ENCODE data around the gene CRBN. TPM values are rescaled to one million over a fixed set of nuclear protein-coding genes. Genes with fewer than 3 reads are reported as not detected.

The CRBN gene
- total RNA-seq, 1 experiment from 2014 or later: 31.2 TPM

- DNase-seq (no peak), ATAC-seq (no peak)
- H3K4me1 ChIP-seq (ENCODE audit: insufficient read depth, low read length): peaks cover 19% of the 10 kb centered on the region
- no peak overlapping the region for H3K27ac ChIP-seq (ENCODE audit: low read length)
- H3K9me3 ChIP-seq (ENCODE audit: low read length): no peaks in the 10 kb centered on the region
- no peaks in the 10 kb centered on the region for H3F3A ChIP-seq (ENCODE audit: low read length, unreplicated experiment)
- H3K9ac ChIP-seq (ENCODE audit: low read length): peak overlapping the region; percentile 89
- ChIA-PET POLR2A (ENCODE audit: unreplicated experiment) (interaction anchor here (0.5 kb wide), 1 partner anchor 1461 kb away, joined by 3 read pairs; no protein-coding TSS in a partner anchor), CTCF (no interaction called here)
- intact Hi-C loops (cut with micrococcal nuclease): loop anchor here (2.0 to 5.0 kb wide), 2 partner anchors 36 to 52 kb away; partner anchors contain the start of gene TRNT1
- H3K4me2 ChIP-seq (ENCODE audit: low read length): peak overlapping the region; percentile 91
- H3K9me2 ChIP-seq (replicated peaks; ENCODE audit: low read length): no peaks in the 10 kb centered on the region
- H2AFZ ChIP-seq (ENCODE audit: low read length): peak overlapping the region; percentile 100
- H3K4me3 ChIP-seq (ENCODE audit: low read length): peak overlapping the region; percentile 99
- TSS peak; percentile 55 for BruUV-seq (replicated peaks)
- H3K27me3 ChIP-seq (ENCODE audit: low read length): no peaks in the 10 kb centered on the region
- peaks cover 40% of the 10 kb centered on the region for H3K79me2 ChIP-seq (ENCODE audit: low read length)
- peaks cover 24% of the 10 kb centered on the region for H4K20me1 ChIP-seq (ENCODE audit: low read length)
- peaks cover 12% of the 10 kb centered on the region for H3K36me3 ChIP-seq (ENCODE audit: low read depth, low read length)
- TF ChIP-seq EZH2phosphoT487 (IDR thresholded peaks at IDR 0.05; ENCODE audit: borderline replicate concordance, low read length): no peak
- no peak for TF ChIP-seq CTCF (conservative IDR thresholded peaks at IDR 0.05; ENCODE audit: low read depth, low read length)
- no peak for TF ChIP-seq EZH2 (IDR thresholded peaks at IDR 0.05; ENCODE audit: low read length, unreplicated experiment)
These were observed 778 bp downstream of the CRBN start for GRCh38 chr3:3178498-3179328.

- no peaks in the 10 kb centered on the region for H3K9me2 ChIP-seq (replicated peaks; ENCODE audit: low read length)
- H3K9me3 ChIP-seq (ENCODE audit: low read length): no peaks in the 10 kb centered on the region
- H3K36me3 ChIP-seq (ENCODE audit: low read depth, low read length): peaks cover 18% of the 10 kb centered on the region
- TF ChIP-seq CTCF (conservative IDR thresholded peaks at IDR 0.05; ENCODE audit: low read depth, low read length): no peak
- TF ChIP-seq EZH2phosphoT487 (IDR thresholded peaks at IDR 0.05; ENCODE audit: borderline replicate concordance, low read length): no peak
- TF ChIP-seq EZH2 (IDR thresholded peaks at IDR 0.05; ENCODE audit: low read length, unreplicated experiment): no peak
- no peak for ATAC-seq
- H4K20me1 ChIP-seq (ENCODE audit: low read length): peaks cover 24% of the 10 kb centered on the region
- peaks cover 19% of the 10 kb centered on the region for H3K4me1 ChIP-seq (ENCODE audit: insufficient read depth, low read length)
- H2AFZ ChIP-seq (ENCODE audit: low read length): no peak overlapping the region
- peak overlapping the region; percentile 91 for H3K4me2 ChIP-seq (ENCODE audit: low read length)
- no peak overlapping the region for H3K9ac ChIP-seq (ENCODE audit: low read length)
- H3K4me3 ChIP-seq (ENCODE audit: low read length): peak overlapping the region; percentile 99
- H3K79me2 ChIP-seq (ENCODE audit: low read length): peaks cover 40% of the 10 kb centered on the region
- no TSS peak for BruUV-seq (replicated peaks)
- intact Hi-C loops (cut with micrococcal nuclease): loop anchor here (2.0 to 5.0 kb wide), 2 partner anchors 36 to 51 kb away; partner anchors contain the start of gene TRNT1
- DNase-seq: peak; percentile 35
- no peak overlapping the region for H3K27ac ChIP-seq (ENCODE audit: low read length)
- POLR2A ChIA-PET (ENCODE audit: unreplicated experiment): interaction anchor here (0.5 kb wide), 1 partner anchor 1462 kb away, joined by 3 read pairs; no protein-coding TSS in a partner anchor
- H3K27me3 ChIP-seq (ENCODE audit: low read length): no peaks in the 10 kb centered on the region
- CTCF ChIA-PET: interaction anchor here (0.9 kb wide), 1 partner anchor 23 kb away, joined by 4 read pairs; no protein-coding TSS in a partner anchor
- H3F3A ChIP-seq (ENCODE audit: low read length, unreplicated experiment): no peaks in the 10 kb centered on the region
These were observed 1.5 kb downstream of the CRBN start for GRCh38 chr3:3177861-3178497.
